HepG2 (cell line): ENCODE results near the gene TBL3. TPM values are rescaled to one million over a fixed set of nuclear protein-coding genes. Genes with fewer than 3 reads are reported as not detected.

Source experiments
- ATF7-NPFF ChIP-seq: sonication (generic); formaldehyde crosslinking; IDR thresholded peaks from 2 replicates; pipeline ENCODE4 v1.8.1; 2023; ENCODE audit warnings: mild to moderate bottlenecking, low read depth, missing genetic modification reagents, moderate library complexity
- CHD2 ChIP-seq: IDR thresholded peaks from 2 replicates; pipeline ENCODE4 v1.6.1; 2011; ENCODE audit warnings: low read depth, low read length, improper control_type of control experiment
- HOXA3 ChIP-seq: sonication (generic); formaldehyde crosslinking; IDR thresholded peaks from 2 replicates; pipeline ENCODE4 v1.5.0; 2020; ENCODE audit warnings: missing genetic modification reagents
- IRF9 ChIP-seq: sonication (generic); formaldehyde crosslinking; IDR thresholded peaks from 2 replicates; pipeline ENCODE4 v1.8.0; 2022; ENCODE audit warnings: missing genetic modification reagents, mild to moderate bottlenecking, borderline replicate concordance
- JUNB ChIP-seq: sonication (generic); formaldehyde crosslinking; IDR thresholded peaks from 2 replicates; pipeline ENCODE4 v1.8.0; 2022; ENCODE audit warnings: missing genetic modification reagents, mild to moderate bottlenecking, borderline replicate concordance
- KLF13 ChIP-seq: sonication (generic); formaldehyde crosslinking; IDR thresholded peaks from 2 replicates; pipeline ENCODE4 v1.4.0; 2020; ENCODE audit warnings: mild to moderate bottlenecking, missing genetic modification reagents
- MXD1 ChIP-seq: sonication (generic); formaldehyde crosslinking; IDR thresholded peaks from 2 replicates; pipeline ENCODE4 v1.4.0; 2020; ENCODE audit warnings: mild to moderate bottlenecking, missing genetic modification reagents
- MYC ChIP-seq: sonication (generic); formaldehyde crosslinking; IDR thresholded peaks from 2 replicates; pipeline ENCODE4 v1.9.0; 2021; ENCODE audit warnings: missing genetic modification reagents, borderline replicate concordance
- NBN ChIP-seq: fragments of 450-650 bp; conservative IDR thresholded peaks from 2 replicates; pipeline ENCODE4 v1.6.1; 2017
- ONECUT2 ChIP-seq: sonication (generic); formaldehyde crosslinking; IDR thresholded peaks from 2 replicates; pipeline ENCODE4 v1.4.0; 2020; ENCODE audit warnings: missing genetic modification reagents
- POLR2AphosphoS5 ChIP-seq: IDR thresholded peaks from 2 replicates; pipeline ENCODE4 v1.6.1; 2012; ENCODE audit warnings: low read depth, low read length
- RBAK ChIP-seq: sonication (generic); formaldehyde crosslinking; IDR thresholded peaks from 2 replicates; pipeline ENCODE4 v1.5.1; 2020; ENCODE audit warnings: mild to moderate bottlenecking, missing genetic modification reagents
- RORA ChIP-seq: sonication (generic); formaldehyde crosslinking; IDR thresholded peaks from 2 replicates; pipeline ENCODE4 v1.5.0; 2020; ENCODE audit warnings: mild to moderate bottlenecking, missing genetic modification reagents, moderate library complexity
- SP5 ChIP-seq: IDR thresholded peaks from 2 replicates; pipeline ENCODE4 v1.6.1; 2016; ENCODE audit warnings: low read depth, borderline replicate concordance
- TSC22D2 ChIP-seq: sonication (generic); formaldehyde crosslinking; IDR thresholded peaks from 2 replicates; pipeline ENCODE4 v1.5.1; 2020; ENCODE audit warnings: missing genetic modification reagents, mild to moderate bottlenecking, borderline replicate concordance
- ZBTB43 ChIP-seq: sonication (generic); formaldehyde crosslinking; conservative IDR thresholded peaks from 2 replicates; pipeline ENCODE4 v1.4.0; 2020; ENCODE audit warnings: missing genetic modification reagents
- ZFP1 ChIP-seq: IDR thresholded peaks from 2 replicates; pipeline ENCODE4 v1.6.1; 2016
- ZNF230 ChIP-seq: sonication (generic); formaldehyde crosslinking; IDR thresholded peaks from 2 replicates; pipeline ENCODE4 v1.4.0; 2020; ENCODE audit warnings: mild to moderate bottlenecking, missing genetic modification reagents
- ZNF264 ChIP-seq: sonication (generic); formaldehyde crosslinking; IDR thresholded peaks from 2 replicates; pipeline ENCODE4 v1.4.0; 2020; ENCODE audit warnings: missing genetic modification reagents
- ZNF30 ChIP-seq: sonication (generic); formaldehyde crosslinking; IDR thresholded peaks from 2 replicates; pipeline ENCODE4 v1.5.0; 2020; ENCODE audit warnings: mild to moderate bottlenecking, missing genetic modification reagents
- ZNF34 ChIP-seq: sonication (generic); formaldehyde crosslinking; IDR thresholded peaks from 2 replicates; pipeline ENCODE4 v1.4.0; 2020; ENCODE audit warnings: mild to moderate bottlenecking, missing genetic modification reagents, borderline replicate concordance
- ZNF557 ChIP-seq: sonication (generic); formaldehyde crosslinking; IDR thresholded peaks from 2 replicates; pipeline ENCODE4 v1.4.0; 2020; ENCODE audit warnings: missing genetic modification reagents
- ZNF674 ChIP-seq: sonication (generic); formaldehyde crosslinking; IDR thresholded peaks from 2 replicates; pipeline ENCODE4 v1.5.0; 2020; ENCODE audit warnings: low read depth, mild to moderate bottlenecking, missing genetic modification reagents
- ZSCAN5A ChIP-seq: sonication (generic); formaldehyde crosslinking; IDR thresholded peaks from 2 replicates; pipeline ENCODE4 v1.8.0; 2022; ENCODE audit warnings: mild to moderate bottlenecking, missing genetic modification reagents, borderline replicate concordance
- polyA plus RNA-seq, 8 experiments: library from polyadenylated mRNA; depleted of rRNA in 3 of 8; stranded (reverse) in 7 of 8; unstranded in 1 of 8; fragments of >200 nt; fragmentation: Illumina TruSeq in 4 of 8; extraction: Trizol in 4 of 8; gene quantifications; 2 replicates each; pipeline versions ENCODE4 v1.2.1 to v1.2.3, GENCODE V29; 2011 to 2016; ENCODE audit warnings: low read depth in 4 of 8, missing spikeins in 1 of 8, mixed read lengths in 1 of 8; ENCODE audit not compliant: insufficient read depth in 1 of 8
- total RNA-seq, 5 experiments: library from RNA; depleted of rRNA; stranded (reverse); fragments of >200 nt; fragmentation: Illumina TruSeq; extraction: Trizol; gene quantifications; 2 replicates each; pipeline ENCODE4 v1.2.3, GENCODE V29; 2016; ENCODE audit warnings: low read depth in 1 of 5

Gene TBL3
- total and polyA plus RNA-seq, 2 of the 13 experiments (the other 11 are each of a cell fraction or from before 2014, with no cell fraction given) = 16.8 to 38.0 TPM

GRCh38 chr16:1941162-1942046 lies 30.4 kb upstream of the TBL3 start (continued):
- no peak for TF ChIP-seq IRF9 (CRISPR knock-in tag)
- no peak for TF ChIP-seq ONECUT2 (CRISPR knock-in tag)
- TF ChIP-seq KLF13 (CRISPR knock-in tag) = no peak; the same call in 1 of the 2 replicates
- TF ChIP-seq ZNF230 (CRISPR knock-in tag) = no peak; the same call in 1 of the 2 replicates
- no peak for TF ChIP-seq ZSCAN5A (CRISPR knock-in tag)
- no peak for TF ChIP-seq MXD1 (CRISPR knock-in tag)
- no peak for TF ChIP-seq ZNF30 (CRISPR knock-in tag)
- no peak; the same call in 1 of the 2 replicates for TF ChIP-seq MYC (CRISPR knock-in tag)
- TF ChIP-seq RORA (CRISPR knock-in tag) = no peak
- TF ChIP-seq HOXA3 (CRISPR knock-in tag) = peak; percentile 36; the same call in 1 of the 2 replicates
- no peak for TF ChIP-seq ZFP1 (CRISPR knock-in tag)
- no peak; the same call in 1 of the 2 replicates for TF ChIP-seq ZNF557
- TF ChIP-seq ZNF264 (CRISPR knock-in tag) = no peak
- 0 out of 2 replicates have a peak, but pooled peaks have one; percentile 34 for TF ChIP-seq ZNF674 (CRISPR knock-in tag)
- no peak for TF ChIP-seq ZNF34
- TF ChIP-seq TSC22D2 (CRISPR knock-in tag) = no peak; the same call in 1 of the 2 replicates
- no peak for TF ChIP-seq SP5 (CRISPR knock-in tag)
- TF ChIP-seq POLR2AphosphoS5 = no peak
- TF ChIP-seq ATF7-NPFF (CRISPR knock-in tag) = no peak
- no peak for TF ChIP-seq RBAK (CRISPR knock-in tag)
- TF ChIP-seq ZBTB43 (CRISPR knock-in tag) = no peak
- no peak for TF ChIP-seq CHD2
- TF ChIP-seq NBN = no peak
- no peak for TF ChIP-seq JUNB (CRISPR knock-in tag)
